H1 (cell line): Measurements from ENCODE around the gene BORA. TPM values are rescaled to one million over a fixed set of nuclear protein-coding genes. Genes with fewer than 3 reads are reported as not detected.
"Not testable (repeated sequence)": the region's sequence is repeated elsewhere in the genome, so short reads cannot be mapped to it uniquely, and the experiment has no call there.

Experiments
- CTCF ChIA-PET: fragments of 300-600 bp; sonication (Branson Sonifier 250); formaldehyde crosslinking; loops from one replicate; lab custom pipeline; 2021; ENCODE audit not compliant: partially characterized antibody; lab: Charles Lee
- POLR2A ChIA-PET: fragments of 300-600 bp; sonication (Branson Sonifier 250); formaldehyde crosslinking; loops from one replicate; lab custom pipeline; 2021; ENCODE audit warnings: inconsistent platforms; ENCODE audit not compliant: partially characterized antibody; lab: Charles Lee
- DNase-seq, 2 experiments: peaks; one replicate each; pipeline versions ENCODE4 v3.0.0 to v3.0.0-alpha.2; 2010 to 2022; ENCODE audit warnings: low spot score in 2 of 2, low read depth in 1 of 2, mixed read lengths in 1 of 2
- FAIRE-seq: peaks from 2 replicates; lab custom pipeline; 2011; peaks lifted over from hg19 to GRCh38; lab: Jason Lieb, UNC
- H2AFZ ChIP-seq: 2 replicates; pipeline ENCODE4 v1.8.1; 2012; ENCODE audit warnings: low read length, inconsistent platforms
- H2AK5ac ChIP-seq: 2 replicates; pipeline ENCODE4 v1.6.1; 2013; ENCODE audit warnings: low read depth, low read length
- H2BK120ac ChIP-seq: replicated peaks from 2 replicates; pipeline ENCODE3; 2013; ENCODE audit warnings: low read depth, low read length, inconsistent platforms
- H2BK12ac ChIP-seq: 2 replicates; pipeline ENCODE4 v1.6.1; 2013; ENCODE audit warnings: low read depth, low read length
- H2BK15ac ChIP-seq: 2 replicates; pipeline ENCODE4 v1.6.1; 2013; ENCODE audit warnings: low read length
- H2BK20ac ChIP-seq: 2 replicates; pipeline ENCODE4 v1.6.1; 2013; ENCODE audit warnings: low read length
- H2BK5ac ChIP-seq: 2 replicates; pipeline ENCODE4 v1.6.1; 2013; ENCODE audit warnings: low read depth, low read length
- H3K14ac ChIP-seq: 2 replicates; pipeline ENCODE4 v1.6.1; 2013; ENCODE audit warnings: inconsistent platforms; ENCODE audit not compliant: insufficient read length
- H3K18ac ChIP-seq: 2 replicates; pipeline ENCODE4 v1.6.1; 2013; ENCODE audit warnings: low read length; ENCODE audit errors: extremely low read depth
- H3K23ac ChIP-seq: 2 replicates; pipeline ENCODE4 v1.6.1; 2013; ENCODE audit warnings: inconsistent platforms; ENCODE audit not compliant: insufficient read length
- H3K23me2 ChIP-seq: 2 replicates; pipeline ENCODE4 v1.6.1; 2013; ENCODE audit warnings: low read depth, low read length
- H3K27ac ChIP-seq: 2 replicates; pipeline ENCODE4 v1.6.1; 2011; ENCODE audit warnings: low read depth, low read length, inconsistent platforms
- H3K27me3 ChIP-seq, 4 experiments: replicated peaks in 1 of 4; 1 replicate in 1 of 4; 2 replicates in 3 of 4; pipeline versions ENCODE4 v1.6.1 to v1.8.1; 2011 to 2013; ENCODE audit warnings: low read length in 3 of 4, mild to moderate bottlenecking in 3 of 4, inconsistent platforms in 2 of 4, mixed read lengths in 2 of 4, moderate library complexity in 1 of 4; ENCODE audit not compliant: control insufficient read depth in 3 of 4, insufficient read depth in 3 of 4; ENCODE audit errors: extremely low read depth in 1 of 4
- H3K36me3 ChIP-seq, 4 experiments: 2 replicates each; pipeline versions ENCODE4 v1.6.1 to v1.8.1; 2011 to 2013; ENCODE audit warnings: mild to moderate bottlenecking in 4 of 4, low read length in 3 of 4, moderate library complexity in 2 of 4, control low read depth in 1 of 4, inconsistent platforms in 1 of 4; ENCODE audit not compliant: insufficient read depth in 4 of 4, control insufficient read depth in 2 of 4
- H3K4ac ChIP-seq: replicated peaks from 2 replicates; pipeline ENCODE3; 2013; ENCODE audit warnings: low read length, low read depth, mixed read lengths, inconsistent platforms; ENCODE audit not compliant: insufficient read length
- H3K4me1 ChIP-seq, 4 experiments: replicated peaks in 1 of 4; 1 replicate in 1 of 4; 2 replicates in 3 of 4; pipeline versions ENCODE4 v1.6.1 to v1.8.1; 2011 to 2013; ENCODE audit warnings: low read length in 3 of 4, inconsistent platforms in 2 of 4, mixed read lengths in 1 of 4; ENCODE audit not compliant: insufficient read depth in 4 of 4, control insufficient read depth in 3 of 4
- H3K4me2 ChIP-seq, 2 experiments: 2 replicates each; pipeline versions ENCODE4 v1.6.1 to v1.8.1; 2011 to 2013; ENCODE audit warnings: low read depth in 2 of 2, low read length in 2 of 2, control low read depth in 1 of 2, inconsistent platforms in 1 of 2, mild to moderate bottlenecking in 1 of 2; ENCODE audit not compliant: insufficient read depth in 1 of 2
- H3K4me3 ChIP-seq, 4 experiments: fragments of 200-600, 300-600 bp in 1 of 4; sonication (generic), shearing (Covaris generic), sonication (Bioruptor Twin) in 1 of 4; 2 replicates each; pipeline versions ENCODE4 v1.5.1 to v1.8.1; 2011 to 2016; ENCODE audit warnings: low read length in 4 of 4, low read depth in 3 of 4, control low read depth in 2 of 4, inconsistent platforms in 2 of 4, mild to moderate bottlenecking in 2 of 4, mixed read lengths in 1 of 4, moderate library complexity in 1 of 4; ENCODE audit not compliant: insufficient read depth in 2 of 4; ENCODE audit errors: extremely low read depth in 1 of 4
- H3K56ac ChIP-seq: replicated peaks from 2 replicates; pipeline ENCODE3; 2013; ENCODE audit warnings: low read depth, mild to moderate bottlenecking, mixed read lengths, low read length, inconsistent platforms; ENCODE audit not compliant: insufficient read length
- H3K79me1 ChIP-seq: 2 replicates; pipeline ENCODE4 v1.6.1; 2013; ENCODE audit warnings: low read depth, low read length, control low read depth
- H3K79me2 ChIP-seq, 2 experiments: 2 replicates each; pipeline versions ENCODE4 v1.6.1 to v1.8.1; 2012 to 2013; ENCODE audit warnings: low read length in 2 of 2, mild to moderate bottlenecking in 2 of 2, inconsistent platforms in 1 of 2; ENCODE audit not compliant: insufficient read depth in 2 of 2, control insufficient read depth in 1 of 2
- H3K9ac ChIP-seq, 4 experiments: replicated peaks in 1 of 4; 1 replicate in 1 of 4; 2 replicates in 3 of 4; pipeline versions ENCODE4 v1.6.1 to v1.8.1; 2011 to 2013; ENCODE audit warnings: low read depth in 3 of 4, low read length in 3 of 4, control low read depth in 2 of 4, mild to moderate bottlenecking in 2 of 4, moderate library complexity in 2 of 4, inconsistent platforms in 1 of 4; ENCODE audit errors: extremely low read depth in 1 of 4
- H3K9me3 ChIP-seq, 2 experiments: 2 replicates each; pipeline versions ENCODE4 v1.6.1 to v1.8.1; 2012 to 2013; ENCODE audit warnings: mild to moderate bottlenecking in 2 of 2, moderate library complexity in 2 of 2, control low read depth in 1 of 2, inconsistent platforms in 1 of 2, low read depth in 1 of 2, low read length in 1 of 2, mixed read lengths in 1 of 2; ENCODE audit not compliant: insufficient read depth in 2 of 2
- H4K20me1 ChIP-seq, 2 experiments: replicated peaks in 1 of 2; 2 replicates each; pipeline versions ENCODE3 to v1.8.1; 2011 to 2013; ENCODE audit warnings: inconsistent platforms in 2 of 2, low read length in 2 of 2, mild to moderate bottlenecking in 1 of 2; ENCODE audit not compliant: insufficient read depth in 2 of 2, control insufficient read depth in 1 of 2
- H4K5ac ChIP-seq: 2 replicates; pipeline ENCODE4 v1.6.1; 2013; ENCODE audit warnings: low read length, low read depth, mixed read lengths, inconsistent platforms; ENCODE audit not compliant: insufficient read length
- H4K8ac ChIP-seq: 2 replicates; pipeline ENCODE4 v1.8.0; 2013; ENCODE audit warnings: mild to moderate bottlenecking, moderate library complexity, low read length, inconsistent platforms; ENCODE audit not compliant: insufficient read depth; ENCODE audit errors: extremely low read depth
- H4K91ac ChIP-seq: replicated peaks from 2 replicates; pipeline ENCODE3; 2013; ENCODE audit warnings: low read length, mixed read lengths, inconsistent platforms; ENCODE audit not compliant: insufficient read length
- HDAC2 ChIP-seq, 2 experiments: fragments of 300-600 bp in 1 of 2; sonication (generic) in 1 of 2; IDR thresholded peaks; 2 replicates each; pipeline ENCODE4 v1.6.1; 2011 to 2012; ENCODE audit warnings: low read depth in 2 of 2, low read length in 2 of 2, mild to moderate bottlenecking in 2 of 2, moderate library complexity in 2 of 2, borderline replicate concordance in 1 of 2, inconsistent platforms in 1 of 2
- WGBS, 2 experiments: shearing (Covaris generic) in 1 of 2; methylation state at CpG; one replicate each; pipeline versions ENCODE4 v1.1.6 to v1.1.7; 2013 to 2015; ENCODE audit warnings: low lambda C conversion rate in 2 of 2, mixed read lengths in 2 of 2, inconsistent platforms in 1 of 2, low coverage in 1 of 2, missing lambda C conversion rate in 1 of 2; ENCODE audit not compliant: insufficient replicate concordance in 2 of 2, insufficient coverage in 1 of 2, insufficient read length in 1 of 2; ENCODE audit errors: extremely low coverage in 1 of 2, missing lambda C conversion rate in 1 of 2; 5-methylcytosine and 5-hydroxymethylcytosine counted together
- polyA plus RNA-seq, 7 experiments: library from polyadenylated mRNA; depleted of rRNA in 3 of 7; stranded (reverse) in 5 of 7; unstranded in 2 of 7; fragments of >200 nt in 5 of 7; fragments of 200-250 nt in 2 of 7; gene quantifications; 1 replicate in 5 of 7; 2 replicates in 1 of 7; 4 replicates in 1 of 7; pipeline versions ENCODE4 v1.2.1 to v1.2.3, GENCODE V29; 2011 to 2013; ENCODE audit warnings: missing spikeins in 2 of 7, mixed read lengths in 2 of 7
- total RNA-seq: library from RNA; stranded (reverse); fragmentation: NEBNext Ultra II Directional; extraction: Animal tissue kit (Norgen Biotek cat#: 25700); gene quantifications from 2 replicates; pipeline ENCODE4 v1.2.1, GENCODE V29; 2021

Gene BORA
- total and polyA plus RNA-seq, 2 of the 8 experiments (the other 6 are each of a cell fraction or from before 2014, with no cell fraction given) = 4.9 to 12.9 TPM

- TF ChIP-seq HDAC2 (IDR thresholded peaks at IDR 0.05; ENCODE audit: borderline replicate concordance in 1 of 2, low read depth in 2 of 2, low read length in 2 of 2) = no peak
Measured at GRCh38 chr13:72782717-72783116, 55.0 kb downstream of the BORA start (continued).

- H2BK120ac ChIP-seq, H4K20me1 ChIP-seq, H3K9ac ChIP-seq, H2AK5ac ChIP-seq, H3K4ac ChIP-seq, H2AFZ ChIP-seq, POLR2A ChIA-PET, H3K27me3 ChIP-seq, H3K79me1 ChIP-seq, H4K8ac ChIP-seq, H2BK15ac ChIP-seq, H3K14ac ChIP-seq, H2BK12ac ChIP-seq, H3K4me1 ChIP-seq, H2BK5ac ChIP-seq, H4K91ac ChIP-seq, H2BK20ac ChIP-seq, H3K36me3 ChIP-seq, H3K56ac ChIP-seq, H3K9me3 ChIP-seq, FAIRE-seq, H3K4me2 ChIP-seq, H3K18ac ChIP-seq, H3K4me3 ChIP-seq, H3K27ac ChIP-seq, H3K23me2 ChIP-seq, H3K23ac ChIP-seq, DNase-seq, H4K5ac ChIP-seq: not testable (repeated sequence)
- peaks cover 6 to 49% of the 10 kb centered on the region in 2 experiments for H3K79me2 ChIP-seq
- CTCF ChIA-PET = interaction anchor here (0.6 to 2.8 kb wide), 3 partner anchors 24 to 378 kb away, joined by 3 to 10 read pairs (median 4); no protein-coding TSS in a partner anchor
- WGBS, 2 experiments = 94% methylated on average over 4 of the region's 4 CpGs; no CpG with 5 or more reads in 1 of the 2 experiments
Measured at GRCh38 chr13:72784679-72785078, 57.0 kb downstream of the BORA start.
